Vagina (tissue), 2 donors: ENCODE results near the gene SCN5A.

Experiments used
- CTCF ChIP-seq, 3 experiments: fragments of 450-650 bp in 2 of 3; fragments of 200-600 bp in 1 of 3; sonication (generic) in 1 of 3; IDR thresholded peaks; one replicate each; pipeline ENCODE4 v1.5.1; 2017 to 2019; ENCODE audit warnings: antibody characterized with exemption in 3 of 3, mild to moderate bottlenecking in 2 of 3, moderate library complexity in 2 of 3
- POLR2A ChIP-seq, 2 donors: fragments of 450-650 bp; IDR thresholded peaks; one replicate each; pipeline ENCODE4 v1.6.1; 2017; ENCODE audit warnings: antibody characterized with exemption in 2 of 2, mild to moderate bottlenecking in 2 of 2, moderate library complexity in 2 of 2
- POLR2AphosphoS5 ChIP-seq, 2 donors: sonication (generic); formaldehyde crosslinking; IDR thresholded peaks; one replicate each; pipeline ENCODE4 v1.9.0; 2017; ENCODE audit warnings: antibody characterized with exemption in 2 of 2, mild to moderate bottlenecking in 2 of 2, low read depth in 1 of 2; ENCODE audit not compliant: insufficient read depth in 1 of 2

- TF ChIP-seq CTCF (IDR thresholded peaks at IDR 0.05) = no peak
- no peak for TF ChIP-seq POLR2A (IDR thresholded peaks at IDR 0.05)
- no peak for TF ChIP-seq POLR2AphosphoS5 (IDR thresholded peaks at IDR 0.05; ENCODE audit: insufficient read depth in 1 of 2, low read depth in 1 of 2)
Measured at GRCh38 chr3:38603731-38604131, 45.8 kb downstream of the SCN5A start.
